ENCODE results near the gene RUNX3.

- no peak for TF ChIP-seq EZH2phosphoT487 (conservative IDR thresholded peaks at IDR 0.05; ENCODE audit: low read length)
- TF ChIP-seq, protein P1, sequence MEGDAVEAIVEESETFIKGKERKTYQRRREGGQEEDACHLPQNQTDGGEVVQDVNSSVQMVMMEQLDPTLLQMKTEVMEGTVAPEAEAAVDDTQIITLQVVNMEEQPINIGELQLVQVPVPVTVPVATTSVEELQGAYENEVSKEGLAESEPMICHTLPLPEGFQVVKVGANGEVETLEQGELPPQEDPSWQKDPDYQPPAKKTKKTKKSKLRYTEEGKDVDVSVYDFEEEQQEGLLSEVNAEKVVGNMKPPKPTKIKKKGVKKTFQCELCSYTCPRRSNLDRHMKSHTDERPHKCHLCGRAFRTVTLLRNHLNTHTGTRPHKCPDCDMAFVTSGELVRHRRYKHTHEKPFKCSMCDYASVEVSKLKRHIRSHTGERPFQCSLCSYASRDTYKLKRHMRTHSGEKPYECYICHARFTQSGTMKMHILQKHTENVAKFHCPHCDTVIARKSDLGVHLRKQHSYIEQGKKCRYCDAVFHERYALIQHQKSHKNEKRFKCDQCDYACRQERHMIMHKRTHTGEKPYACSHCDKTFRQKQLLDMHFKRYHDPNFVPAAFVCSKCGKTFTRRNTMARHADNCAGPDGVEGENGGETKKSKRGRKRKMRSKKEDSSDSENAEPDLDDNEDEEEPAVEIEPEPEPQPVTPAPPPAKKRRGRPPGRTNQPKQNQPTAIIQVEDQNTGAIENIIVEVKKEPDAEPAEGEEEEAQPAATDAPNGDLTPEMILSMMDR (IDR thresholded peaks at IDR 0.05; ENCODE audit: insufficient read depth, low read length, poor library complexity, severe bottlenecking): no peak
These were observed 28.9 kb downstream of the RUNX3 start for GRCh38 chr1:24900985-24901781.
